ENCODE data around the gene PDHX.

Gene PDHX

DNA sequence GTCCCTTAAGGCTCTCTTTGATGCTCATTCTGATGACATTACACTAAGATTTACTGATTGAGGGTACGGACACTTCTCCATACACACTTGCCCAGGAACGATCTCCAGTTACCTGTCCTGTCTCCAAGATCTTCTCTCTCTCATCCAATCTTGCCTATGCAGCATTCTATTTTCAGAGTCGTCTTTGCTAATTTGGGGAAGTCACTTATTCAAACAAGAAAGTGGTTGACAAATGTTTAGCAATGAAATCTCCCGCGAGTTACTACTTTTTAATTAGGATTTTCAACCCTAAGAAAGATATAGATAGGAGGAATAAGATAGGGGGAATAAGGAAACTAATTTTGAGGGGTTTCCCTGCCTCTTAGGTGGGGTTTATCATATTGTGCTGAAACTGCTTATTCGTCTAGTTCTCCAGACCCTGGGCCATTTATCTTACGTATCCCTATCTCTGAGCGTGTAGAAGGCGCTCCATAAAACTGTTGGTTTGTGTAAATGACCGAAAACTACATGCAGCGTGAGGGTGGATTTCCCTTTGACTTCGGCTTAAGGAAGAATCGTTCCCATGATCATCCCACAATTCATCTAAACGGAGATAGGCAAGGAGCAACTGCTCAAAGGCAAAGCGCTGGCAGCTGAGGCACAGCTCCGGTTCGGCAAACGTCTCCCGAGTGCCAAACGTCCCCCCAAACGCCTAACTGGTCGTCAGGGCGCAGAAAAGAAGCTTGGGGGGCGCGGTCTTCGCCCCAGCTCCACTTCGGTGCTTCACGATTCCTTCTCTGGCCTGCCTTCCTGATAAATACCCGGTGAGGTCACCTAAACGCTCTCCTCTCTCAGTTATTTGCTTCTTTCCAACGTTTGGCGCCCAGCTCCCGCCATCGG lies 1.0 kb upstream of the PDHX start:
- H3K4me1 ChIP-seq (ENCODE audit: control insufficient read depth, insufficient read depth, low read length) = peaks cover 9% of the 10 kb centered on the region
- H3K9ac ChIP-seq (ENCODE audit: low read length) = peak overlapping the region; percentile 97
- H3K27me3 ChIP-seq (ENCODE audit: control insufficient read depth, insufficient read depth, low read length) = no peaks in the 10 kb centered on the region
- no peaks in the 10 kb centered on the region for H3K36me3 ChIP-seq (ENCODE audit: control insufficient read depth, insufficient read depth, low read length)
- H3K27ac ChIP-seq (ENCODE audit: low read depth, low read length) = peak overlapping the region; percentile 96
- H3K4me3 ChIP-seq (ENCODE audit: low read length) = peak overlapping the region; percentile 99

DNA sequence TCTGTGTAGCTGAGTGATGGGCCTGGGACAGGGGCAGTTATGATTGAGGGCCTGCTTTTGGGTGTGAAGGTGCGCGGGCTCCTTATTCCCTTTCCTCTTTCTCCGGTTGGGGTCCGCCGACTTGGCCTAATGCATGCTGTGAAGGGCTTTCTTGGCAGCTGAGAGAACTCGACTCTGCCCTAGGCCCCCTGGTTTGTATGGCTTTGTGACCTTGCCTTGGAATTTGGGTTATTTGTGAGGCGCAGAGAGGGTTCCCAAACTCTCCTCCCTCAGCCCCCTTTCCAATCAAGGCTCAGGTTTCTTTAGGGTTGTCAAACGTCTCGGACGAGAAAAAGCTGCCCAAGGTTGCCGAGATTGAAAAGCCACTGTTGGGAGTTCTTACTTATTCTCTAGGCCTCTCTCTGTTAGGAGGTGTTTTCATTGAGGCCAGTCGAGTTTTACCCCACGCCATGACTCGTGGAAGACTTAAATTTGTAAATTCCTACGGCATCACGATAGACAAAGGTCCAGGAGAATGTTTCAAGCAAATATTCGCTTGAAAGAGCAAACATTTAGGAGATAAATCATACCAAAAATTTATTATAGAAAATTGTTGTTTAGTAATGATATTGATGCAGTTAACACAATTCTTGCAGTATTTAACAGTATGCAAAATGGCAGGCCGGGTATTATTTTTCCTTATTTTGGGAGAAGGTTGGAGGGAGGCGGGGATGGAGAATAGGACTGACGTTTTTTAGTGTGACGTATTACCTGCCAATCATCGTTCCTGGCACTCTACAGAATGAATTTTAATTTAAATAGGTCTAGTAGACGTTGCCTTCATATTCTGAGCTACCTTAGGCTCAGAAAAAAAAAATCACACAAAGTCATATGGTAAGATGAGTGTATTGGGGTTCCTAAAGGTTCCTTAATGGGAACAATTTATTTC lies 689 bp downstream of the PDHX start:
- Histone ChIP-seq H3K27ac (ENCODE audit: low read depth, low read length) (peak overlapping the region; percentile 96), H3K4me1 (ENCODE audit: control insufficient read depth, insufficient read depth, low read length) (peaks cover 9% of the 10 kb centered on the region), H3K27me3 (ENCODE audit: control insufficient read depth, insufficient read depth, low read length) (no peaks in the 10 kb centered on the region), H3K9ac (ENCODE audit: low read length) (peak overlapping the region; percentile 97), H3K4me3 (ENCODE audit: low read length) (peak overlapping the region; percentile 64), H3K36me3 (ENCODE audit: control insufficient read depth, insufficient read depth, low read length) (no peaks in the 10 kb centered on the region)

DNA sequence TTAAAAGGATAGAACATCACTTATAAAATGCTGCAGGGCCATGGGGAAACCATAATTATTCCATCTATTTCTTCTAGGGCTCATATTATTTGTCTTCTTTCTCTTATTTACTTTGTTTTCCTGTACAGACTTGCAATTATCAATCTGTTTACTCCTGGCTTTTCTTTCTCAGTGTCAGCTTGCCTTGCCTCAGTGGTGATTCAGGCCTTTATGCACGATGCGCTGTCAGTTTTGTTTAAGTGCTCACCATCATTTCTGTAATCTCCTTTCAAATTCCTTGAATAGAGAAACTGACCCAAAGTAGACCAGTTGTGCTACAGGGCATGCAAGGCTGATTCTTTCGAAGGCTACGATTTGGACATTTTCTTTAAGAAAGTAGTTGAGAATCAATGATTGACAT lies 4.7 kb downstream of the PDHX start:
- Histone ChIP-seq H3K4me1 (ENCODE audit: control insufficient read depth, insufficient read depth, low read length) (peaks cover 7% of the 10 kb centered on the region), H3K27me3 (ENCODE audit: control insufficient read depth, insufficient read depth, low read length) (no peaks in the 10 kb centered on the region)

DNA sequence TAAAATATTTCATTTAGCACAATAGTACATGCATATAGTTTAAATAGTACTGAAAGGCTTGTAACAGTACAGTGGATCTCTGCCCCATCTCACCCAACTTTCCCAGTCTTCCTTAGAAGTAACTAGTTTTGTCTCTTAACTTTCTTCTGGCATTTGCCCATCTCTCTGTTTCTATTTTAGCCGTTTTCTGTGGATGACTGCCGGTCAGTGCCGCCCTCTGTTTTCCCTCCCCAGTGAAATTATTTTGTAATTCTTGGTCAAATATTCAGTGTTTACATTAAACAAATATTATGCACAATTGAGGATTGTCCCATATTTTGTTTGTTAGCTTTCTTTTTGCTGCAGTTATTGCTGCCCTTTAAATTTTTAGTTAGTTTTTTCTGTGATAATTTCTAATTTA lies 8.3 kb downstream of the PDHX start:
- H3K27me3 ChIP-seq (ENCODE audit: control insufficient read depth, insufficient read depth, low read length) = no peaks in the 10 kb centered on the region
- H3K4me3 ChIP-seq (ENCODE audit: low read length) = no peak overlapping the region
- H3K27ac ChIP-seq (ENCODE audit: low read depth, low read length) = no peak overlapping the region
- H3K36me3 ChIP-seq (ENCODE audit: control insufficient read depth, insufficient read depth, low read length) = no peaks in the 10 kb centered on the region
- H3K9ac ChIP-seq (ENCODE audit: low read length) = no peak overlapping the region
- no peaks in the 10 kb centered on the region for H3K4me1 ChIP-seq (ENCODE audit: control insufficient read depth, insufficient read depth, low read length)

More for the DNA sequence above, 4.7 kb downstream of the PDHX start:
- no peak overlapping the region for H3K9ac ChIP-seq (ENCODE audit: low read length)
- H3K27ac ChIP-seq (ENCODE audit: low read depth, low read length) = no peak overlapping the region
- H3K4me3 ChIP-seq (ENCODE audit: low read length) = no peak overlapping the region
- H3K36me3 ChIP-seq (ENCODE audit: control insufficient read depth, insufficient read depth, low read length) = no peaks in the 10 kb centered on the region

DNA sequence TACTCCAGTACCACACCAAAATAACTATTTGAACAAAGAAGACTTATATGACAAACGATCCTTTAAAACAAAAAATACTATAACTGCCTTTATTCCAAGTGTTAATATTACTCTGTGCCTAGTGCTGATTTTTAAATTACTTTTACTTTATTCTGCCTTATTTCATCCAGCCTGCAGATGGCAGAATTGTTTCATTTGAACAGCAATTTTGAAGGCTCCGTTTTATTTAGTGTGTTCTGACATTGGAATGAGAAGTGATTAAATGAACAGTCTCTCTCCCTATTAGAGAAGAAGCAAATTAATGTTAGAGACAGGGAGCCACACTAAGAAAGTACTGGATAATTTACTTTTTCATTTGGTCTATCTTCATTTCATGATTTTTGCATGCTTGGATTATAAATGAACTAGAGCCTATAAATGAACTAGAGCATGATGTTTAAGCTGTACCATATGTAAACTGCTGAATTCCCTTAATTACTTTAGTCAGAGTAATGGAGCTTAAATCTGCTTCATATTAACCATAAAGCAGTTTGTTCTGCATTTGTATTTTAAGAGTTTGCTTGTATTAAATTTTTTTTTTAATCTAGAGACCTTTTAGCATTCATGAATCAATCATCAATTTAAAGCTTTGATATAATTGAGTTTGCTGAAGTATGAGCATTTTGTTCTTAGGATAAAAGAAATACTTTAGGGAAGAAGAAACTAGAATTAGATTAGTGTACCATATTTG lies 9.8 kb downstream of the PDHX start:
- H3K9ac ChIP-seq (ENCODE audit: low read length) = no peak overlapping the region
- no peak overlapping the region for H3K4me3 ChIP-seq (ENCODE audit: low read length)
- H3K27ac ChIP-seq (ENCODE audit: low read depth, low read length) = no peak overlapping the region
- no peaks in the 10 kb centered on the region for H3K36me3 ChIP-seq (ENCODE audit: control insufficient read depth, insufficient read depth, low read length)
- H3K27me3 ChIP-seq (ENCODE audit: control insufficient read depth, insufficient read depth, low read length) = no peaks in the 10 kb centered on the region
- no peaks in the 10 kb centered on the region for H3K4me1 ChIP-seq (ENCODE audit: control insufficient read depth, insufficient read depth, low read length)

DNA sequence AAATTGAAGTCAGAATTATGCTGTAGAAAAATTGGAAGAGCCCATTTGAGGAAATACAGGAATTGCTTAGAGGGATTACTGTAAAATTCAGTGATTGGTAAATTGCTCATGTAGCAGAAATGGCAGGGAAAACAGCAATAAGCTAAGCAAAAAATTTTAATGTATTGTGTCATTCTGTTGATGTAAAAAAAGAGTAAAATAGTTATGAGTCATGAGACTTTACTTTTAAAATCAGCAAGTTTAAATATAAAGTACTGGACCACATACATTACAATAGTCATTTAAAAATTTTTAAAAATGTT lies 10.4 kb downstream of the PDHX start:
- Histone ChIP-seq H3K9ac (ENCODE audit: low read length) (no peak overlapping the region), H3K4me3 (ENCODE audit: low read length) (no peak overlapping the region), H3K36me3 (ENCODE audit: control insufficient read depth, insufficient read depth, low read length) (no peaks in the 10 kb centered on the region), H3K27ac (ENCODE audit: low read depth, low read length) (no peak overlapping the region), H3K27me3 (ENCODE audit: control insufficient read depth, insufficient read depth, low read length) (no peaks in the 10 kb centered on the region), H3K4me1 (ENCODE audit: control insufficient read depth, insufficient read depth, low read length) (no peaks in the 10 kb centered on the region)

DNA sequence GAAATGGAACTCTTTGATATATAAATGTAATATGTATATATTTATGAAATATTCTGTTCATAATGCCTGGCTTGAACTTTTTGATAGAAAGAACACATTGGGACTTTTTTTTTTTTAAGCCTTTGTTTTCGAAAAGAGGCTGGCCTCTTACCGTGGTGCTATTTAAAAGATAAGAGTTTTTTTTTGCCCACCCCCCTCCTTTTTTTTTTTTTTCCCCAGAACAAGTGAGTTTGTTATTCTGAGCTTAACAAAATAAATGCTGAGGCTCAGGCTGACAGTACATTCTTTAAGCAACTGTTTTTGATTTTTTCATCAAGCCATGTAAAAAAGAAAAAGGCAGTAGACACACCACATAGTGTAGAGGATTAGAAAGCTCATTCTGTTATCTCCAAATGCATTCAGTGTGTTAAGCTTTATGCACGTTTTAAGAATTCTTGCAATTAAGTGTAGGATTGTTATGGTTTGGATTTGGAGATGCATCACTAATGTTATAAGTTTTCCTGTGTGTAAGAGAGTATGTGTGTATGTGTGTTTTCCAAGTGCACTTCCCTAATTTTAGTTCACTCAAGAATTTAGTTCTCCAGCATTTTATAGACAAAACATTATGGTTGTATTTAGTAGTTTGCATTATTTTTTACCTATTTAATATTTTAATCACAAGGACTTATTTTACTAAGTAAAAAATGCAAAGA lies 12.0 kb downstream of the PDHX start:
- Histone ChIP-seq H3K9ac (ENCODE audit: low read length) (no peak overlapping the region), H3K27ac (ENCODE audit: low read depth, low read length) (no peak overlapping the region), H3K4me1 (ENCODE audit: control insufficient read depth, insufficient read depth, low read length) (no peaks in the 10 kb centered on the region), H3K27me3 (ENCODE audit: control insufficient read depth, insufficient read depth, low read length) (no peaks in the 10 kb centered on the region), H3K4me3 (ENCODE audit: low read length) (no peak overlapping the region), H3K36me3 (ENCODE audit: control insufficient read depth, insufficient read depth, low read length) (peaks cover 3% of the 10 kb centered on the region)

DNA sequence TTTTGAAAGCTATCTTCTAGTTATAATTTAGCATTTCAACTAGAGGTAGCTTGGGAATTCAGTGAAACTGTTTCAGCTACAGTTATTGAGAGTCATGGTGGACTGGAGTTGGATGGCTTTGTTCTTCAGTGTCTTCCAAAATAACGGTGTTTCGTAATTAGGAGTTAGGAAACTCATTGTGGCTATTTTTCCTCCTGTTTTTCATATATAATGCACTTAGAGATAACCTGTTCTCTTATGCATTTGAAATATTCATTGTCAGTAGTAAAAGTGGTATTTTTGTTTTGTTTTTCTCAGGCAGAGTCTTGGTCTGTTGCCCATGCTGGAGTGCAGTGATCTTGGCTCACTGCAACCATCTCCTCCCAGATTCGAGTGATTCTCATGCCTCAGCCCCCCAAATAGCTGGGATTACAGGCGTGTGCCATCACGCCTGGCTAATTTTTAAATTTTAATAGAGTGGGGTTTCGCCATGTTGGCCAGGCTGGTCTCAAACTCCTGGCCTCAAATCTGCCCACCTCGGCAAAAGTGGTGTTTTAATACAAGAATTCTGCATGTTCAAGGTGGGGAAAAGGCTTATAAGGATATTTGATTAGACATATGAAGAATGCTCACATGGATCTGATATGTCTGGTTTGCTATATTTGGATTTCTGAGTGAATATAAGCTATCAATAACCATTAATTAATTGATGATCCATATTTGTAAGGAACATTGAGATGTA lies 12.7 kb downstream of the PDHX start:
- H3K4me1 ChIP-seq (ENCODE audit: control insufficient read depth, insufficient read depth, low read length) = no peaks in the 10 kb centered on the region
- no peak overlapping the region for H3K9ac ChIP-seq (ENCODE audit: low read length)
- H3K27ac ChIP-seq (ENCODE audit: low read depth, low read length) = no peak overlapping the region
- H3K4me3 ChIP-seq (ENCODE audit: low read length) = no peak overlapping the region
- no peaks in the 10 kb centered on the region for H3K27me3 ChIP-seq (ENCODE audit: control insufficient read depth, insufficient read depth, low read length)
- H3K36me3 ChIP-seq (ENCODE audit: control insufficient read depth, insufficient read depth, low read length) = peaks cover 3% of the 10 kb centered on the region

DNA sequence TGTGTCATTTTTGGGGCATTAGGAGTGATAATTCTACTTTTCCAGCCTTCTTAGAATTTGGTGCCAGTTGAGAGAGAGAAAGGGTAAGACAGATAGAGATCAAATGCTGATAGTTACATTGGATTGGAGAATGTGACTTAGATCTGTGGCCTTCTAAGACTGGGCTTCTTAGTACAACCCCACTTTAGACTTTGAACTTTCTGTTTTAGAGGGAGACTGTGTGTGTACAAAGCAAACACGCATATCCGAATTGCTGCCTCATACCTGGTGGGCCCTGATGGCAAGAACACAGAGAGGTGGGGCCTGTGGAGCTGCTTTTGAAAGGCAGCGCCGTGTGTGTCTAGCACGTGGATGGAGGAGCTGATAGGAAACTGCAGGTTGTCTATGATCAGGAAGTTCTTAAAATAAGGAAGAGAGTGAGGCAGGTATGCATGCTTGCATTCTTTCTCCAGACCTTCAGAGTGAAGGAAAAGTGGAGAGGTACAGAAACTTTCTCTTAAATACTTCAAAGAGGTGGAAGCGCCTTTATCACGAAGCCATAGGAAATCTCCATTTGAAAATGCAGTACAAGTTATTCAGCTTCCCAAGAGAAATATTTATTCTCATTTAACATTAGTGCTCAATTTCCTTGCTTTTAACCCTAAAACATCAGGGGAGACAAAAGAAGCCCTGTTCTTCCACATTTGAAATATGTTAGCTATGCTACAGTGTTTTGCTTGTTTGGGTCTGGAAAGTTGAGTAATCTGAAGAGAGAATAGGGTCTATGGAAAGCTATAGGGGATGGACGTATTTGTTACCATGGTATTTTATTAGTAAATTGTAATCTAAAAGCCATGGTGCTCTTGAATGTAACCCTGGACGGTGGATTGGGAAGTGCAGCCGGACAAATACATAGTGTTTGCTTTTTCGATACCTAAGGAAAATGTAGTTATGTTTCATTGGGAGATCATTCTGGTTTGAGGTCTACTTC lies 13.7 kb downstream of the PDHX start:
- Histone ChIP-seq H3K27ac (ENCODE audit: low read depth, low read length) (no peak overlapping the region), H3K9ac (ENCODE audit: low read length) (no peak overlapping the region), H3K4me3 (ENCODE audit: low read length) (no peak overlapping the region), H3K27me3 (ENCODE audit: control insufficient read depth, insufficient read depth, low read length) (no peaks in the 10 kb centered on the region), H3K4me1 (ENCODE audit: control insufficient read depth, insufficient read depth, low read length) (no peaks in the 10 kb centered on the region), H3K36me3 (ENCODE audit: control insufficient read depth, insufficient read depth, low read length) (peaks cover 3% of the 10 kb centered on the region)

DNA sequence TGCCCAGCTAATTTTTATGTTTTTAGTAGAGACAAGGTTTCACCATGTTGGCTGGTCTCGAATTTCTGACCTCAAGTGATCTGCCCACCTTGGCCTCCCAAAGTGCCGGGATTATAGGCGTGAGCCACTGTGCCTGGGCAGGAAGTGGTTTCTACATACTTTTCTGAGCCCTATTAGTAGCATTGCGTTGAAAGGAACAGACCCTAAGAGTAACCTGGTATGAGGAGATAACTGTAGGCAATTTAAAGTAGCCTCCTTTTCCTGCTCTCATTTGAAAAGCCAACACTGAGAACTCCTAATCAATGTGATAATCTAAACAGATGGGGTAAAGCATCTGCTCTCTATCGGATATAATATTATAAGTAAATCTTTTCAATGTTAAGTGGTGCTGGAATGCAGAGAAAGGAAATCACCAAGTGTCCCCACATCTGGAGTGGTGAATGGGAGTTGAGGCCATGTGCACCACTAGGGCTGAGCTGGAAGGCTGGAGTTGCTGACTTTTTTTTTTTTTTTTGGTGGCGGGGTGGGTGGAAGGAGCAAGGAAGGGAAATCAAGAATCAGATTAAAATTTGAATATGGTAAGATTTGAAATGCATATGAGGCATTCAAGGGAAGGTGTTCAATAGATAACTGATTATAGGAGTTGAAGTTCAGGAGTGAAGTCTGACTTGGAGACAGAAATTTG lies 20.7 kb downstream of the PDHX start:
- Histone ChIP-seq H3K27me3 (ENCODE audit: control insufficient read depth, insufficient read depth, low read length) (no peaks in the 10 kb centered on the region), H3K4me1 (ENCODE audit: control insufficient read depth, insufficient read depth, low read length) (peaks cover 6% of the 10 kb centered on the region), H3K9ac (ENCODE audit: low read length) (no peak overlapping the region), H3K27ac (ENCODE audit: low read depth, low read length) (no peak overlapping the region), H3K4me3 (ENCODE audit: low read length) (no peak overlapping the region), H3K36me3 (ENCODE audit: control insufficient read depth, insufficient read depth, low read length) (peaks cover 3% of the 10 kb centered on the region)
